ENCODE measurements around the gene NT5C1A.

NT5C1A gene

DNA sequence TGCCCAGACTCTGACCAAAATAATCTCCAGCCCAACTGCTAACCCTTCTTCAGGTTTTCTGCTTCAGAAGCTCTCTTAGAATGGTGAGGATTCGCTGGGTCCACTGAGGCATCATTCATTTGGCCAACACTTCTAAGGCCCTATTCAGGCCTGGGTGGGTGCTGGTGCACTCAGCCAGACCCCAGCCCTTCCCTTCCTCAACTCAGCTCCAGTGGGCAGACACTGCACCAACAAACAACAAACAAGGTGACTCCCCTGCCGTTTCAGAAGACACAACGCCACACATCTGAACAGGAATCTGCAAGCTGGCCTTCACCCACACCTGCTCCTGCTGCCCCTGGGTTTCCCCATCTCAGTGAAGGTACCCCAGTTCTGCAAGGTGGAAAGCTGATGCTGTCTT is 38.5 kb downstream of the NT5C1A start:
- no peak for DNase-seq

- no peak for DNase-seq
These were observed 39.1 kb downstream of the NT5C1A start for GRCh38 chr1:39632682-39633417.

DNA sequence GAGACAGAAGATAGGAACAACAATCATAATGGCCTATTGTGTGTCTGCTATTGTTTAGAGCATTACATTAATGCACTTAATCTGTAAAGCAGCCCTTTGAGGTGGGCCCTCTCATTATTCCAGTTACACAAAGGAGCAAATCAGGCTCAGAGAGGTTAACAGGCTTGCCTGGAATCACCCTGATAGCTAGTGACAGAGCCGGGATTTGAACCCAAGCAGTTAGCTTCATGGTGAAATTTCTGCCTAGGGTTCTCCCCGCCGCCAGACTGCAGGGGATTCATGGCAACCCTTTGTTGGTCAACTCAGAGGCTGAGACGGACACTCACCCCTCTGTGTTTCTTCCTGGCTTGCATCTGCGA is 39.6 kb downstream of the NT5C1A start:
- DNase-seq = no peak

DNA sequence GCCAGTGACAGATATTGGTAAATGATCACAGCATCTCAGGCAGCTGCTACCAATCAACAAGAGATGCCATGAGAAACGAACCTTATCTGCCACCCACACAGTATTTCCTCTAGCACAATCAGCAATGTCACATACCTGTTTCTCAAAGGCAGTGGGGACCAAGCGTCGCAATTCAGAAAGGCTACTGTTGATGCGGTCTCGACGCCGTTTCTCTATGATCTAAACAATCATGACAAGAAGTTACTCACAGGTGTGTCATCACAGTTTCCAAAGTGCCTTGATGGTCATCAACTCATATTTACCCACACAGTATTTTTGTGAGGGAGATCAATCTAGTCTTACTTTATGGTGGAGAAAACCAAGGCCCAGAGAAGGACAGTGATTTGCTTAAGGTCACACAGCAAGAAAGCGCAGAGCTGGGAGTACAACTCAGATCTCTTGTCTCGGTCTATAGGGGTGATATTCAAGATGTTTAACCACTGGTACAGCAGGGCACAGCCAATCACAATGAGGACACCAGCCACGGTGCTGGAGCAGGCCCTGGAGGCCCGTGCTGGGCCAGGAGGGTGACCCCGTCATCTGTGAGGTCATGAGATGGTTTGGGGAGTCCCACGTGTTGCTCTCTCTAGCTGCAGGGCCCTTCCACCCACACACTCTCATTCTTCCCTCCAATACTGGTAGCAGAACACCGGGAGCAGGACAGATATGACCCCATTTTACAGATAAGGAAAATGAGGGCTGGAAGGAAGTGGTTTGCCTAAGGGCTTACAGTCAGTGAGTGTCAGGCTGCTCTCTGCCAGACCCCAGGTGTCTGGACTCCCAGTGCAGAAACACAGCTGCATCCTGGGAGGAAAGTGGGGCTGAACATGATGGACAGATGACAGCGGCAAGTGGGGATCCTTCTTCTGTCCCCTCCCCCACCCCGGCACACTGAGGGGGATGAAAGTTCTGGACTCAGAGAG is 40.3 kb downstream of the NT5C1A start:
- DNase-seq = no peak

- no peak for DNase-seq
These were observed 43.0 kb downstream of the NT5C1A start for GRCh38 chr1:39628807-39629350.

GRCh38 chr1:39626646-39627045 is 45.3 kb downstream of the NT5C1A start:
- DNase-seq = no peak

DNA sequence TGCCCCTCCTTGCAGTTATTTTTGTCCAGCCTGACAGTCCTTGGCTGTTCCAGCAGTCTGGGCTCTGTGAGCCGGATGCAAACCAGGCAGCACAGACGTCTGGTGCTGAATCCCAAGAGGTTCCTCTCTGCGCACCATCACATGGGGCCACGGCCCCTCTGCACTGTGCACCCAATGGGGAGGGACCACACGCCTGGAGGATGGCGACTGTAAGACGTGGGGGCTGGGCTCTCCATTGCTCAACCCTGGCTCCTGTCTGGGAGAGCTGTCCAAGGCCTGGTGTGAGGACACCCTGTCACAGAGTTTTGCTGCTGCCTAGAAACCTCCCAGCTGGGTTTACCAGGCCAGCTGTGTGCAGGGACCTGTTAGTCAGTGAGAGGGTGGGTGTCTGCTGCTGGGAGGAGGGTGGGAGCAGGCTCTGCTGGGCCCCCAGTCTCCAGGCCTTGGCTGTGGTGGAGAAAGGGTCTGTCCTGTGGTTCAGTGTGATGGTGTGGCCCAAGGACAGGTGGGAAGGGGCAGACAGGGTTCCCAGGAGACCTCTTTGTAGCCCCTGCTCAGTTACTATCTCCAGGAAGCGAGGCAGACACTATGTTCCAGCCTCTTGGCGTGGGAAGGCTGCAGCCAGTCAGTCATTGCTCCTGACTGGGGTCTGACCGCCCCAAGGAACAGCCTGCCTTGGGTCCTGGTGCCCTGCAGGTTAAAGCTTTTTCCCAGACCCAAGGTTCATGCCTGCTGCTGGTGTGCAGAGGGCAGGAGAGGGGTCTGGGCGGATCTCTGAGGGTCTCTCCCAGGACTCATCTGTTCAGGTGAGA is 46.2 kb downstream of the NT5C1A start:
- no peak for DNase-seq

DNA sequence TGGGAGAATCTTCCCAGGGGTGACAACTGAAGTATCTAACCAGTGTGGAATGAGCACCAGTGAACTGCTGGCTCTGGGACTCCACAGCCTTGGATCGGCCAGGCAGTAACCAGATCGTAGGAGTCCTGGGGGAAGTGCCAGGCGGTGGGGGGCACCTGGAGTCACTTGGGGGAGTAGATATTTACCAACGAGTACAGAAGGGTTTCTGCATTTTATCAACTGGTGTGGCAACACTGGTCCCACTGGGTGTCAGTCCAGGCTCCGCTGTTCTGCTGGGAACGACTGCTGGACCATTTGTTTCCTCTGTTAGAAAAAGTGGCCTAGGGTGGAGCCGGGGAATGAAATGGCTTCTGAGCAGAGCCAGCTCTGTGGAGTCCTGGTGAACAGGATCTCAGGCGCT is 46.9 kb downstream of the NT5C1A start:
- no peak for DNase-seq

DNA sequence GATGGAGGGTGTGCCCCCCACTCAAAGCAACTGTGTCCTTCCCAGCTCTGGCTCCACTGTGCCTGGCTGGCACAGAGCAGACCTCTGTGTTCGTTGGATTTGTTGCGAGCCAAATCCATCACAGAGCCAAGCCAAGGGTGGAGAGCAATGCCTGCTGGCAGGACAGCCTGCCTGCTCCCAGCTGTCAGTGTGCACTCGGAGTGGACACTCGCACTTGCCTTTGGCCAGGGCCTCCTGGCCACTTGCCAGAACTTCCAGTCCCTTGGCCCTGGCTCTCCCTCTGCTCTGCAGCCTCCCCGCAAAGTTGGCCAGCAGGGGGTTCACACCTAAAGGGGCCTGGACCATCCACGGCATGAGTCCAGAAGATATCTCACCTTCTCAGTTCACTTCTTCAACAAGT is 48.9 kb downstream of the NT5C1A start:
- no peak for DNase-seq

GRCh38 chr1:39622427-39622826 is 49.5 kb downstream of the NT5C1A start:
- DNase-seq = no peak

DNA sequence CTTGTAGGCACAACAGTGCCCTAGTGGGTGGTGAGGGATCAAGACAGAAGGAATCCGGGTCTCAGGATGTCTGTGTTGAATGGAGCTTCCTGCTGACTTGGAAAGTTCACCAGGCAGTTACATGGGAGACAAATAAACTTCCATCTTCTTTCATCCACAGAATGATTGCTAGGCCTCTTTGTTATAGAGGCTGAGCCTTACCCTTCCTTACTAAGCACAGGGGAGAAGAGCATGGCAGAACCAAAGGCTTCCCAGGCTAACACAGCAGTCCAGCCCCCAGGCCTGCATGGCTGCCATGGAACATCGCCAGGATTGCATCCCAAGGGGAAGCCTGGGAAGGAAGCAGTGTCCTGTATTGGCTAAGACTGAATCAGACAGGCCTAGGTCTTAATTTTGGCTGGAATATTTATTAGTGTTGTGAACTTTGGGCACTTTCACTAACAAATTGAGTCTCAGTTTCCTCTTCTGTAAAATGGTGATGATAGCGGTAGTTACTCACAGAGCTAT is 51.2 kb downstream of the NT5C1A start:
- no peak for DNase-seq

GRCh38 chr1:39617488-39618049 is 54.3 kb downstream of the NT5C1A start:
- DNase-seq = no peak

GRCh38 chr1:39615086-39615673 is 56.7 kb downstream of the NT5C1A start:
- no peak for DNase-seq

GRCh38 chr1:39614488-39614887 is 57.4 kb downstream of the NT5C1A start:
- DNase-seq = no peak

GRCh38 chr1:39613250-39613649 is 58.7 kb downstream of the NT5C1A start:
- no peak for DNase-seq

DNA sequence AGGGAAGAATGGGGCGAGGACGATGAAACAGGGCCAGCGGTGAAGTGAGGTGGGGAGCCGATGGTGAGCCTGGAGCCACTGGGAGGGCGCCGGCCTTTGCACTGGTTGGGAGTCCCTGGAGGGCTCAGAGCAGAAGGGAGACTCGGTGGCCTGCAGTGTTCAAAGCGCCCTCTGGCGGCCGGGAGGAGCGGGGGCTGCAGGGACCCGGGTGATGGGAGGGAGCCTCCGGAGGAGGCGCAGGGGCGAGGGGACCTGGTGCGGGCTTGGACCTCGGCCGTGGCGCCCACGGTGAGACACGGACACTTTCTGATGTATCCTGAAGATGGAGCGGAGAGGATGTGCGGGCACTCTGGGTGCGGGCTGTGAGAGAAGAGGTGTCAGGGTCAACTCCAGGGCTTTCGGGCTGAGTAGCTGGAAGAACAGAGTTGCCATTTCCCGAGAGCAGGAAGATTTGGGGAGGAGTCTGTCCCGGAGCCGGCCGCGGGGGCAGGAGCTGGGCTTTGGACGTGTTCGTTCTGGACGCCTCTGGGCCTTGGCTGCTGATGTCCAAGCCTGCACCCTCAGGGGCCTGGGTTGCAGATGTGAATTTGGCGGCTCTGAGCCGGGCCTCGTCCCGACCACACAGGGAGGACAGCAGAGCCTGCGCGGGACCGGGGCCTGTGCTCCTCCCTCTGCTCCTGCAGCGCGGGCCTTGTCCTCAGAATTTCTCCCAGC is 62.1 kb downstream of the NT5C1A start:
- peak; percentile 86 for DNase-seq

Data from CD4-positive, alpha-beta T cell treated with Interleukin-17A for 4 hours (primary cell).